ENCODE results near the gene PRR14L.
"Not testable (repeated sequence)": the region's sequence is repeated elsewhere in the genome, so short reads cannot be mapped to it uniquely, and the experiment has no call there.

Gene PRR14L

DNA sequence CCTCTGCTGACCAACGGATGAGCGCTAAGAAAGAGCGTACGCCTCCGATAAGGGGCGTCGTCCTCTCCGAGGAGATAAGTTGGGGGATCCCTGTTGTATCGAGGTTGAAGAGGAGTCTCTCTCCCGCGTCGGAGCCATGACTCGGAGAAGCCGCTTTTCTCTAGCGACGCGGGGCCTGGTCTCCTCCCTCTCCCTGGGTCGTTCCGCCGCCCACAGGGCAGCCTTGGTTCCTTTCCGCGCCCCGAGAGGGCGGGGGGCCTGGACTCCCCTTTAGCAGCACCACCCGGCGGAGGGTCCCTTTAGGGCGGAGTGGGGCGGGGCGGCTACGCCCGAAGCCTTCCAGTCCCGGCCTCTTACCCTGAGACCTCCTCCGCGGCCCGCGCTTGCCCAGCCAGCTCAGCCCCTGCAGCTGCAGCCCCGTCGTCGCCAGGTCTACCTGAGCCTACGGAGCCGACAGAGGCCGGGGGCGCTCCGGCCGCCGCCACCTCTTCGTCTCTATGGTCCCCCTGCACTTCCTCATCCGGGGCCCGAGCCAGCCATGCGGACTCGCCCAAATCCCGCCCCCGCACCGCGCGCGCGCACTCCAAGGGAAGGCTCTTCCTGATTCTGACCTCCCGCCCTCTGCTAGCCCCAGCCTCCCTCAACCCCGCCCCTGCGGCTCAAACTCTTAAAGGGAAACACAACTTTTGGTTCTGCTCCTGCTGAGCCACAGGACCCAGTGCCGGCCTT lies at the start of gene PRR14L:
PRR14L (minus strand) TSS at position 497 of the 729 bp plus-strand sequence. CDS start 11,272 bp downstream, outside the sequence.
- DNase-seq (ENCODE audit: low spot score): peak; percentile 93

DNA sequence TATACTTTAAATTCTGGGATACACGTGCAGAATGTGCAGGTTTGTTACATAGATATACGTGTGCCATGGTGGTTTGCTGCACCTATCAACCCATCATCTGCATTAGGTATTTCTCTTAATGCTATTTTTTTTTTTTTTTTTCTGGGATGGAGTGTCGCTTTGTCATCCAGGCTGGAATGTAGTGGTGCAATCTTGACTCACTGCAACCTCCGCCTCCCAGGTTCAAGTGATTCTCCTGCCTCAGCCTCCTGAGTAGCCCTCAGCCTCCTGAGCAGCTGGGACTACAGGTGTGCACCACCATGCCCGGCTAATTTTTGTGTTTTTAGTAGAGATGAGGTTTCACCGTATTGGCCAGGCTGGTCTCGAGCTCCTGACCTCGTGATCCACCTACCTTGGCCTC lies 49.4 kb upstream of the PRR14L start:
- DNase-seq (ENCODE audit: low spot score): not testable (repeated sequence)

DNA sequence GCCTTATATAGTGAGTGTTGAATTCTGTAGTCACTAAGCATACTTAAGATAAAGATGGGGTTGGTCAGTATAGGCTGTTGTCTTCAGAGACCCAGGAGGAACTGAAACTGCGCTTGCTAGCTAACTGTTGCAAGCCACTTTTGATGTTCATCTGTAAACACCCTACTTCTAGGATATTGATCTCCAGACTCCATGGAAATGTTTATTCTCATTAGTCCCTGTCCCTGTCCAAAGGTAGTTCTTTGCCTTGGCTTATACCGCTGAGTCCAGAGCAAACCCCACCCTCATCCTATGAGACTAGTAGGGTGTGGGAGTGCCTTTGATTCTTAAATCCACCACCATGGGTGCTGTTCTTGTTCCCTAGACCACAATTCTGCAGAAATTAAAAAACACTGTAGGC lies 40.3 kb upstream of the PRR14L start:
- DNase-seq (ENCODE audit: low spot score): no peak

DNA sequence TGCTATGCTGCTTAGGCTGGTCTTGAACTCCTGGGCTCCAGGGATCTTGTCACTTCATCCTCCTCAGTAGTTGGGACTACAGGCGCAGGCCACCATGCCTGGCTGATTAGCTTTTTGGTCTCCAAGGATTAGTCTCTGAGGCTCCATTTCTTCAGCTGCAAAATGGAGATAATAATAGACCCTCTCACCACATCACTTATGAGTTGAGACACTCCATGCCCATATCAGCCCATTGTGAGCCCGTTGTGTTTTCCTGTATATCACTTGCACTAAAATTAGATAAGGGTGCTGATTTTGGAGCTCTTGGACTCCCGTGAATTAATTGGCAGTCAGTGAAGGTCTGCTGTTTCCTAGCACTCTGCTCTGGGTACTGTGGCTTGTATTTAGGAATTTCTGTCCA lies 39.9 kb upstream of the PRR14L start:
- DNase-seq (ENCODE audit: low spot score): no peak

DNA sequence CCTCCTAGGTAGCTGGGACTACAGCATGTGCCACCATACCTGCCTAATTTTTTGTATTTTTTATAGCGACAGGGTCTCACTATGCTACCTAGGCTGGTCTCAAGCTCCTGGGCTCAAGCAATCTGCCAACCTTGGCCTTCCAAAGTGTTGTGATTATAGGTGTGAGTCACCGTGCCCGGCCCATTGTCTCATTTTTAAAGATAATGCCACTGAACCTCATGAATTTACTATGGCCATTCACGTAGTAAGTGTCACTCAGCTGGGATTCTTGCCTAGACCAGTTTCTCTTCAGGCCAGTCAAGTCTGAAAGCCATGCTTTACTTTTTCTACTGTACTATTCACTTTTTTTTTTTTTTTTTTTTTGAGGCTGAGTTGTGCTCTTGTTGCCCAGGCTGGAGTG lies 26.3 kb upstream of the PRR14L start:
- no peak for DNase-seq (ENCODE audit: low spot score)

DNA sequence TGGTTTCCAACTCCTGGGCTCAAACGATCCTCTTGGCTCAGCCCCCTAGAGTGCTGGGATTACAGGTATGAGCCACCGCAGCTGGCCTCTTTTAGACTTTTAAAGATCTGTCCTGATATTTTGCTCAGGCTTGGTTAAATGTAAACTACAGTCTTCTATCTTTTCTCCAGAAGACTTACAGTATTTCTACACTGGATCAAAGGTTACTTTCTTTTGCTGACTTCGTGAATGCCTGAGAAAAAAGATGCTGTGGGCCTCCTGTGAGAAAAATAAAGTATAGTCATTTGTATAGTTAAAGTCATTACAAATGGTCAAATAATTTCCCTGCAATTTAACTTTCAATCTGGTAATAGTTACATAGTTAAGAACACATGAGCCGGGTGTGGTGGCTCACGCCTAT lies 23.5 kb upstream of the PRR14L start:
- DNase-seq (ENCODE audit: low spot score): no peak

DNA sequence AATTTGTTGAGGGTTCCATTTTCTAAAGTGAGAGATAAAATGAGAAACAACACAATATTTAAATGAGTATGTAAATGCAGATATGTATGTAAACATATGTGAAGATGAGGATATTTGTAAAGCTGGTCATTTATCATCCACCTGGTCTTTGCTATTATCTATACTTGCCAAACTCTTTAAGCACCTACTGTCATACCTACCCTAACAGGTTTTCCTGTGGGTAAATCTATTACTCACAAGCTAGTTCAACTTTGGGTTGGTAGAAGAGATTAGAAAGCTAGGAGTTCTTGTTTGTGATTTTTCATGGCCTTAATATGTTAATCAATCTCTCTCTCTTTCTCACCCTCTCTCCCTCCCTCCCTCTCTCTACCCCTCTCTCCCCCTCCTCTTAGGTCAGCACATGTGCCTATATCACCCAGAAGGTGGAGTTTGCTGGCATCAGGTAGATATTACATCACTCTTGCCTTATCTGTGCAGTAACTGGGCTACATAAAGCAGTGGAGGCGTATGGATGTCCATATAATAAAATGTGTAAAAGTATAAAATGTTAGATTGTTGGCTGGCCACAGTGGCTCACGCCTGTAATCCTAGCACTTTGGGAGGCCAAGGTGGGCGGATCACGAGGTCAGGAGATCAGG lies 18.6 kb upstream of the PRR14L start:
- DNase-seq (ENCODE audit: low spot score): no peak

DNA sequence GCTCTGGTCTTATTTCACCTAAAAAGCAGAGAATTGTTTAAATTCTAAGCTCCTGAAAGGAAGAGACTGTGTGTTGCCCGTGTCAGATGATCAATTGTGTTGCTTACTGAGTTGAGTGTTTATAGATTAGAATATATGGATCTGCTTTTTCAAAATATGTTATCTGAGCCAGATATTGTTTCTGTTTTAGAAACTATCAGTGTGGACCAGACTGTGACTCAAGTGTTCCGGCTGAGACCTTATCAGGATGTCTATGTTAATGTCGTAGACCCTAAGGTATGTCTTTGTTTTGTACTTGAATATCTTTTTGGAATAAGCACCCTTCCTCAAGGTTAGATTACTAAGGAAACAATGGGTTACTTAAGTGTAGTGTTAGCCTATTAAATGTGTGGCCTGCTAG lies 14.9 kb upstream of the PRR14L start:
- no peak for DNase-seq (ENCODE audit: low spot score)

DNA sequence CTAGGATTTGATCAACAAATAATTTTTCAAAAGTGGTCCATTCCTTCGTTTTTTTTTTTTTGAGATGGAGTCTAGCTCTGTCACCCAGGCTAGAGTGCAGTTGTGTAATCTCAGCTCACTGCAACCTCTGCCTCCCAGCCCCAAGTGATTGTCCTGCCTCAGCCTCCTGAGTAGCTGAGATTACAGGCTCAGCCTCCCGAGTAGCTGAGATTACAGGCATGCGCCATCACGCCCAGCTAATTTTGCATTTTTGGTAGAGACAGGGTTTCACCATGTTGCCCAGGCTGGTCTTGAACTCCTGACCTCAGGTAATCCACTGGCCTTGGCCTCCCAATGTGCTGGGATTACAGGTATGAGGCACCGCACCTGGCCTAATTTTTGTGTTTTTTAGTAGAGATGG lies 8.9 kb upstream of the PRR14L start:
- DNase-seq (ENCODE audit: low spot score): not testable (repeated sequence)

DNA sequence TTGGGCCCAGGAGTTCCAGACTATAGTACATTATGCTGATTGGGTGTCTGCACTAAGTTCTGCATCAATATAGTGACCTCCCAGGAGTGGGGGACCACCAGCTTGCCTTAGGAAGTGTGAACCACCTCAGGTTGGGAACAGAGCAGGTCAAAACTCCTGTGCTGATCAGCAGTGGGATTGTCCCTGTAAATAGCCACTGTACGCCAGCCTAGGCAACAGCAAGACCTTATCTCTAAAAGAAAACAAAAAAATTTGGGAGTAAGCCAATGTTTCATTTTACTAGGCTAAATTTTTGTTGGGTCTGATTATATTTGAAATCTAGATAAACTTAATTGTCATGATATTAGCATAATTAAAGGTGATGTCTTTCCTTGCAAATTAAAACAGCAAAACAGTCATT lies 7.3 kb upstream of the PRR14L start:
- DNase-seq (ENCODE audit: low spot score): no peak

DNA sequence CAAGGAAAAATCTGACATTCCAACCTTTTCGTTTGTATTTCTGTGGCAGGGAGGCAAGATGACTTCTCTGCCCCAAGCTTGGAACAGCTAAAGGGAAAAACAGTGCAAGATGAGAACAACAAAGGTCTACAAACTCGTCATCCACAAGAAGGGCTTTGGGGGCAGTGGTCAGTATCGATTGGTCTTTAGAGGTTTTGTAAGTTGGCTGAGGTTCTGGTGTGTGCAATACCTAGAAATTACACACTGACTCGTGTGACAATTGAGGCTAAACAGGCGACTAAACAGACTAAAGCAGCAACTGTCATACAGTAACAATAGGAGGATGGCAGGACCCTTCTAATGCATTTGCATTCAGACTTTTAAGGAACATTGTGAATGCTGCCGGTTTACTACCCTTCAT lies 4.9 kb upstream of the PRR14L start:
- DNase-seq (ENCODE audit: low spot score): no peak

DNA sequence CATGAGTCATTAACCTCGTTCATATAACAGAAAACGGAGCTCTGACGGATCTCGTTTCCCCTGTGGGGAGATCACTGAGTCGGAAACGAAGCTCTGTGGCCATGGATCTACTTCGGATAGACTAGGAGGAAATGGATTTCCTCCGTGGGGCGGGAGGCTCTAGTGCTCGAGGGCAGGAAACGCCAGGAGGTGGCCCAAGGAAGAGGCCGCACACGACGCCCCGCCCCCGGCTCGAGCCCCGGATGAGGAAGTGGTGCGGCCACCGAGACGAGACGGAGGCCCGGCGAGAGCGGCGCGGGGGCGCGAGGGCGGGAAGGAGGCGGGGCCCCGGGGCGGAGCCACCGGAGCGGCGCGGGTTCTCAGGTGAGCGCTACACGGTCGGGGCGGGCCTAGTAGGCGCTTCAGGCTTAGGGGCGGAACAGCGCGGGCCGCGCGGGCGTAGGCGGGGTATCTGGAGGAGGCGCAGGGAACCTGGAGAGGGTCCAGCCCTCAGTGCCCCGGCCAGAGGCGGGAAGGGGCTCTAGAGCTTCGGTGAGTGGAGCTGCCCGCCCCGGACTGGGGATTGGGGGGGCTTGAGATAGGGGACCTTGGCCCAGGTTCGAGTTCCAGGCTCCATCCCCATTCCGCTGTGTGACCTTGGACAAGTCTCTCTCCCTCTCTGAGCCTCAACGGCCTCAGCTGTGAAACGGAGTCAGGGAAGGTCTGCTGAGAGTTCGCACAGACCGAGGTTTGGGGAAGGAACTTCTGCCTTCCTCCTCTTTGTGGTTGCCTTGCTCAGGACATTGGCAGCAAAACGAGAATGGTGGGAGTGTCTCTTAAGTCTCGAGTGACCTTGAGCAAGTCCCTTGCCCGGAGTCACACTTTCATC lies 3.9 kb upstream of the PRR14L start, which contains the start of gene DEPDC5:
DEPDC5 (plus strand) TSS at position 386 of the 868 bp plus-strand sequence. CDS start 903 bp downstream, outside the sequence.
- DNase-seq (ENCODE audit: low spot score): peak; percentile 97

DNA sequence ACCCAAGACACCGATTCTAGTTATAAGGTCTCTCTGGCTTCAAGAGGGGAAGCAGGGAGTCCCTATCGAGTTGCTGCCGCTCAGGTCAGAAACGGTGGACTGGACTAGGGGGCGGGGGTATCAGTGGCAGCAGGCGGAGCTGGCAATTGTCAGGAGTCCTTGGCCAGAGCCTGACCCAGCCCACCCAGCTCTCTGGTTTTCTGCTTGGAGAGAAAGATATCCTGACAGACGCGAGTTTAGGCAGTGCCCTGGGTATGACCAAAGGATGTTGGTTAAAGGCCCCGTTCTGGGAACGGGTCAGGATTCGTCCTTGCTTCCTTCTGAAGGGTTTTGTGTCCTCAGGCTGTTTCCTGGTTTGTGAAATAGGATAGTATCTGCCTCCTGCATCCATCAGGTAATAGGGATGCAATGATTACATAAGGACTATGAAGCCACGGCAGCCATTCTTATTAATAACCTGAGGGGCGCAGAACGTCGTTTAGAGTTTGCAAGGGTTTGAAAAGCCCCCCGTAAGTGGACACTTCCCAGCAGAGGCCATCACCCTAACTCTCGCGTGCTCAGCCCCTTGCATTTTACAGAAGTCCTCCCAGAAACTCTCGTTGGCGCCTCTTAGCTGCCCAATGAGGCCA lies 3.2 kb upstream of the PRR14L start:
- DNase-seq (ENCODE audit: low spot score): no peak

DNA sequence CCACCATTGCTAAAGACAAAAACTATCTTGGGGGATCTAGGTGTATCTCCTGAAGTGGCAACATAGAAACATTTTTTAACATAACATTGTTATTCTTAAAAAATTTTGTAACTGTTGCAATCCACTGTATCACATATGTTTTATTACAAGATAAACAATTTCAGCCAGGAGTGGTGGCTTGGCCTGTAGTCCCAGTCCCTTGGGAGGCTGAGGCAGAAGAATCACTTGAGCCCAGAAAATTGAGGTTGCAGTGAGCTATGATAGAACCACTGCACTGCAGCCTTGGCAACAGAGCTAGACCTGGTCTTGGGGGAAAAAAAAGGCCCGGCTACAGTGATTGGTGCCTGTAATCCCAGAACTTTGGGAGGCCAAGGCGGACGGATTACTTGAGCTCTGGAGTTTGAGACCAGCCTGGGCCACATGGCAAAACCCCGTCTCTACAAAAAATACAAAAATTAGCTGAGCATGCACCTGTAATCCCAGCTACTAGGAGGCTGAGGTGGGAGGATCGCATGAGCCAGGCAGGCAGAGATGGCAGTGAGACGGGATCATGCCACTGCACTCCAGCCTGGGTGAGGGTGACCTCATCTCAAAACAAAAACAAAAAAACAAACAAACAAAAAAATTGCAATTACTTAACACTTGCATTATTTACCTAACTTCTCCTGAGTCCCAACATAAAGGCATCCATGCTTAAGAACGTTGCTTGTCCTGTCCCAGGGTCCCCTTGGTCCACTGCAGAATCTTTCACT lies 2.3 kb upstream of the PRR14L start:
- DNase-seq (ENCODE audit: low spot score): no peak

DNA sequence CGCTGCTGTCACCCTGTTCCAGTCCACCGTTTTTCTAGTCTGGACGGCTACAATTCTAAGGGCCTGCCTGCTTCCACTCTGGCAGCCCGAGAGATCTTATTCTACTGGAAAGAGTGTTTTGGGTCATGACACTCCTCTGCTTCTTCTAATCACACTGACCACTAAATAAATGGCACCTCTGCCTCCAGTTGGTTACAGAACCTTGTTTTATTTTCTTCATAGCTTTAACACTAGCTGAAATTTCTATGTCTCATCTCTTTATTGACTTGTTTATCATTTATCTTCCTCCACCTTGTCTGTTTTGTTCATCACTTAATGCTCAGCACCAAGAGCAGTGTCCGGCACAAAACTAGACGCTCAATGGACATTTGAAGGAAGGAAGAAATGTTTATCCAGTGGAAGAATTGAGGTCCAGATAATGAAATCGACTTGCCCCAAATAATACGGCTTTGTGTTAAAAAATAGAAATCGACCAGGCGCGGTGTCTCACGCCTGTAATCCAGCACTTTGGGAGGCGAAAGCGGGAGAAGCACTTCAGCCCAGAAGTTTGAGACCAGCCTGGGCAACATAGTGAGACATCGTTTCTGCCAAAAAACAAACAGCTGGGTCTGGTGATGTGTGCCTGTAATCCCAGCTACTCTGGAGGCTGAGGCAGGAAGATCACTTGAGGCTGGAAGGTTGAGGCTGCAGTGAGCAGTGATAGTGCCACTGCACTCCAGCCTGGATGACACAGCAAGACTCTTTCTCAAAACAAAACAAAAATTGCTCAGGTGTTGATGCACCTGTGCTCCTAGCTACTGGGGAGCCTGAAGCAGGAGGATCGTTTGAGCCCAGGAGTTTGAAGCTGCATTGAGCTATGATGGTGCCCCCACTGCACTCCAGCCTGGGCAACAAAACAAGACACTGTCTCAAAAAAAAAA lies 693 bp upstream of the PRR14L start:
- DNase-seq (ENCODE audit: low spot score): no peak

DNA sequence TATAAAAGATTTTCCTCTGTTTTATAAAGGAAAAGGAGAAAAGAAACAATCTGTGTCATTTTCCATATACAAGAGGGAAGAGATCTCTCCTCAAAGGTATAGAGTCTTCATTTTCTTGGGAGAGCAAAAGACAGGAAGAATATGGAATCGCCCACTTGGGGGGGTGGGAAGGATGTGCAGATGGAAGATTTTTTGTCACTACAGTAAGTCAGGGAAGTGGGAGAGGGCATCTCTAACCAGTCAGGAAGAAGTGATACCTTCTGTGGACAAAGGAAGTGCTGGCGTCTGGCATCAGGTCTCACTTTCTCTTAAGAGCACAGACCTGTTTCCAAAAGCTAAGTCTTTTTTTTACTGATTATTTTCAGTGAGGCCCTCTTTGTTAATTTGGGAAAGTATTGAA lies 1.4 kb downstream of the PRR14L start:
- DNase-seq (ENCODE audit: low spot score): no peak

DNA sequence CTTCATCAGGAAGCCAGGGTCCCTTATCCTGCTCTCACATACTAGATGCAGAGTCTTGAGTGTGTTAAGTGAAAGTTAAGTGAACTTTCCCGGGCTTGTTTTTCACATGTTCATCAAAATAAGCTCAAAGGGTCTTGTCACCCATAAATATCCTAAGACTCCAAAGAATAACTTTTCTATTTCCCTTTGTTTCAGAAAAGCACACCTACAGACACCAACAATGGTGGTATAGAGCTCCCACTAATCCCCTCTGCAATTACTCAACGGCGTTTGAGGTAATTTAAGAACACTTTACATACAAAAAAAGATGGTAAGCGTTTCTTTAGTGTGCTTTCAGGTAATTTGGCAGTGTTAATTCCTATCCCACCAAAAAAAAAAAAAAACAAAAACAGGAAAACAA lies 2.5 kb downstream of the PRR14L start:
- no peak for DNase-seq (ENCODE audit: low spot score)

DNA sequence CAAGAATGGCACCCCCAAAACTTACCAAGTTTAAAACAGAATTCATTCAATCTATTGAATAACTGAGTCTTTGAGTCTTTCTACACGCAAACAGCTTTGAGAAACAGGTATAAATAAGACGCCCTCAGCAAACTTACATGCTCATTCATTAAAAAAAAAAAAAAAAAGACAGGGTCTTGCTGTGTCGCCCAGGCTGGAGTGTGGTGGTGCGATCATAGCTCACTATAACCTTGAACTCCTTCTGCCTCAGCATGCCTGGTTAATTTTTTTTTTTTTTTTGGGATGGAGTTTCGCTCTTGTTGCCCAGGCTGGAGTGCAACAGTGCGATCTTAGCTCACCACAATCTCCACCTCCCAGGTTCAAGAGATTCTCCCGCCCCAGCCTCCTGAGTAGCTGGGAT lies 6.1 kb downstream of the PRR14L start:
- DNase-seq (ENCODE audit: low spot score): no peak

DNA sequence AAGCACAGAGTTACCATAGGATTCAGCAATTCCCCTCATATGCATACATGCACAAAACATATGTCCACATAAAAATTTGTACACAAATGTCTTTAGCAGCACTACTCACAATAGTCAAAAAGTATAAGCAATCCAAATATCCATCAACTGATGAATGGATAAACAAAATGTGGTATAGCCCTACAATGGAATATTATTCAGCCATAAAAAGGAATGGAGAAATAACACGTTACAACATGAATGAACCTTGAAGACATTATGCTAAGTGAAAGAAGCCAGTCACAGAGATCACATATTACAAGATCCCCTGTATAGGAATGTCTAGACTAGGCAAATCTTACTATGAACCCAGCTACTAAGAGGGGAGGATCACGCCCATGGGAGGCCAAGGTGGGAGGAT lies 7.2 kb downstream of the PRR14L start:
- no peak for DNase-seq (ENCODE audit: low spot score)

DNA sequence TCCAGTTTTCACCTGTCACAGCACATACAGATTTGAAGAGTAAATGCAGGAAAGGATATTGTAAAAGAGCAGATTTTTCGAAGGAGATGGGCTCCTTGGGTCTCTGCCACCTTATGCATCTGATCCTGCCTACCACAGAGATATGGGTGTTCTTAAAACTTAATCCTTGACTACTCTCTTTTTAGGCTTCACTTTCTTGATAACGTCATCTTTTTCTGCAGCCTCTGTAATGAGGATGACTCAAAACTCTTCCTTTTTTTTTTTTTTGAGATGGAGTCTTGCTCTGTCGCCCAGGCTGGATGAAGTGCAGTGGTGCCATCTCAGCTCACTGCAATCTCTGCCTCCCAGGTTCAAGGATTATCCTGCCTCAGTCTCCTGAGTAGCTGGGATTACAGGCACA lies 7.8 kb downstream of the PRR14L start:
- no peak for DNase-seq (ENCODE audit: low spot score)

All from COLO829 (cell line).